ENCODE data around the gene CDH23.

DNA sequence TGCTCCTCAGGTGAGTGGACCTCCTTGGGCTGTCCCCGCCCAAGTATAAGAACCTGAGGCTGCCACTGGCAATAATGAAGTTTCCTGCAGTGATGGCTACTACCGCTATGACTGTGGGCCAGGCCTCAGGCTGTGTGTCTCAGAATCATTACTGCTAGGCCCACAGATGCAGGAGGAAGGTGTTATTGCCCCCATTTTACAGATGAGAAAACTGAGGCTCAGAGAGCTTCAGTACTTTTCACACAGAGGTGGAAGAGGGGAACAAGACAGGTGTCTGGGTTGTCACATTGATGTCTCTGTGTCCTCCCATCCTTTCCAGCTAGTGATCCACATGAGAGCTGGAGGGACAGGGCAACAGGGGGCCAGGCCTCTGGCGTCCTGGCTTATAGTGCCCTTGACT lies 155.2 kb downstream of the CDH23 start:
- TF ChIP-seq, protein P1, sequence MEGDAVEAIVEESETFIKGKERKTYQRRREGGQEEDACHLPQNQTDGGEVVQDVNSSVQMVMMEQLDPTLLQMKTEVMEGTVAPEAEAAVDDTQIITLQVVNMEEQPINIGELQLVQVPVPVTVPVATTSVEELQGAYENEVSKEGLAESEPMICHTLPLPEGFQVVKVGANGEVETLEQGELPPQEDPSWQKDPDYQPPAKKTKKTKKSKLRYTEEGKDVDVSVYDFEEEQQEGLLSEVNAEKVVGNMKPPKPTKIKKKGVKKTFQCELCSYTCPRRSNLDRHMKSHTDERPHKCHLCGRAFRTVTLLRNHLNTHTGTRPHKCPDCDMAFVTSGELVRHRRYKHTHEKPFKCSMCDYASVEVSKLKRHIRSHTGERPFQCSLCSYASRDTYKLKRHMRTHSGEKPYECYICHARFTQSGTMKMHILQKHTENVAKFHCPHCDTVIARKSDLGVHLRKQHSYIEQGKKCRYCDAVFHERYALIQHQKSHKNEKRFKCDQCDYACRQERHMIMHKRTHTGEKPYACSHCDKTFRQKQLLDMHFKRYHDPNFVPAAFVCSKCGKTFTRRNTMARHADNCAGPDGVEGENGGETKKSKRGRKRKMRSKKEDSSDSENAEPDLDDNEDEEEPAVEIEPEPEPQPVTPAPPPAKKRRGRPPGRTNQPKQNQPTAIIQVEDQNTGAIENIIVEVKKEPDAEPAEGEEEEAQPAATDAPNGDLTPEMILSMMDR (conservative IDR thresholded peaks at IDR 0.05; ENCODE audit: low read length): no peak
- TF ChIP-seq EZH2phosphoT487 (IDR thresholded peaks at IDR 0.05; ENCODE audit: borderline replicate concordance): no peak

Measured in Loucy (cell line).